SJSA1 (cell line): ENCODE measurements around the gene TAS1R1. TPM values are rescaled to one million over a fixed set of nuclear protein-coding genes. Genes with fewer than 3 reads are reported as not detected.

Experiments used
- DNase-seq, 2 experiments: peaks; one replicate each; pipeline ENCODE4 v3.0.0-alpha.2; 2015 to 2020; ENCODE audit warnings: low spot score in 2 of 2, low read depth in 1 of 2
- H3K27ac ChIP-seq: fragments of 250-450 bp; sonication (Bioruptor Pico); 2 replicates; pipeline ENCODE4 v1.5.1; 2020; ENCODE audit warnings: mild to moderate bottlenecking, moderate library complexity
- H3K27me3 ChIP-seq: fragments of 250-450 bp; sonication (Bioruptor Pico); replicated peaks from 2 replicates; pipeline ENCODE4 v1.5.1; 2020; ENCODE audit warnings: mild to moderate bottlenecking, moderate library complexity
- H3K36me3 ChIP-seq: fragments of 250-450 bp; sonication (Bioruptor Pico); 2 replicates; pipeline ENCODE4 v1.5.1; 2020; ENCODE audit warnings: mild to moderate bottlenecking
- H3K4me1 ChIP-seq: fragments of 250-450 bp; sonication (Bioruptor Pico); replicated peaks from 2 replicates; pipeline ENCODE4 v1.6.1; 2021; ENCODE audit warnings: mild to moderate bottlenecking
- H3K4me3 ChIP-seq: fragments of 250-450 bp; sonication (Bioruptor Pico); 2 replicates; pipeline ENCODE4 v1.5.1; 2020; ENCODE audit warnings: mild to moderate bottlenecking
- H3K9me3 ChIP-seq: fragments of 250-450 bp; sonication (Bioruptor Pico); replicated peaks from 2 replicates; pipeline ENCODE4 v1.5.1; 2020; ENCODE audit warnings: mild to moderate bottlenecking
- total RNA-seq: library from RNA; depleted of rRNA; stranded (reverse); fragments of >200 nt; shearing (Covaris generic); gene quantifications from 2 replicates; pipeline ENCODE4 v1.2.3, GENCODE V29; 2014

The TAS1R1 gene
- total RNA-seq, 1 experiment from 2014 or later = not detected

DNA sequence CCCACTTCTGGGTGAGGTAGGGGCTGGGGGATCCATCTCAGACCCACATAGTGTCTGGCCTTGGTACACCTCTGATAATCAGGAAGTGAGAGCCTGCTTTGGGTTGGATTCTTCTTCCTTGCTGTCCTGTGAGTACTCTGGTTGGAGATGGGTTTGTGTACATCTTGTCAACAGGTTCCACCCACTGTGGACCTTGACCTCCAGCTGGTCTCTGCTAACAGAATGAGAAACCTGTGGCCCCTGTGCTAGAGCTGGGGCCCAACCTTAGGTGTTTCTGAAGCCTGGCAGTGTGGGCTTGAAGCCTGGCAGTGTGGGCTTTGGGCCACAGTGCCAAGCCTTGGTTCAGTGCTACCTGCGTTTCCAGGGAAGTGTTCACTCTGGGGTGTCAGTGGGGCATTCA is 27.3 kb downstream of the TAS1R1 start:
- peaks cover 22% of the 10 kb centered on the region for H3K36me3 ChIP-seq

DNA sequence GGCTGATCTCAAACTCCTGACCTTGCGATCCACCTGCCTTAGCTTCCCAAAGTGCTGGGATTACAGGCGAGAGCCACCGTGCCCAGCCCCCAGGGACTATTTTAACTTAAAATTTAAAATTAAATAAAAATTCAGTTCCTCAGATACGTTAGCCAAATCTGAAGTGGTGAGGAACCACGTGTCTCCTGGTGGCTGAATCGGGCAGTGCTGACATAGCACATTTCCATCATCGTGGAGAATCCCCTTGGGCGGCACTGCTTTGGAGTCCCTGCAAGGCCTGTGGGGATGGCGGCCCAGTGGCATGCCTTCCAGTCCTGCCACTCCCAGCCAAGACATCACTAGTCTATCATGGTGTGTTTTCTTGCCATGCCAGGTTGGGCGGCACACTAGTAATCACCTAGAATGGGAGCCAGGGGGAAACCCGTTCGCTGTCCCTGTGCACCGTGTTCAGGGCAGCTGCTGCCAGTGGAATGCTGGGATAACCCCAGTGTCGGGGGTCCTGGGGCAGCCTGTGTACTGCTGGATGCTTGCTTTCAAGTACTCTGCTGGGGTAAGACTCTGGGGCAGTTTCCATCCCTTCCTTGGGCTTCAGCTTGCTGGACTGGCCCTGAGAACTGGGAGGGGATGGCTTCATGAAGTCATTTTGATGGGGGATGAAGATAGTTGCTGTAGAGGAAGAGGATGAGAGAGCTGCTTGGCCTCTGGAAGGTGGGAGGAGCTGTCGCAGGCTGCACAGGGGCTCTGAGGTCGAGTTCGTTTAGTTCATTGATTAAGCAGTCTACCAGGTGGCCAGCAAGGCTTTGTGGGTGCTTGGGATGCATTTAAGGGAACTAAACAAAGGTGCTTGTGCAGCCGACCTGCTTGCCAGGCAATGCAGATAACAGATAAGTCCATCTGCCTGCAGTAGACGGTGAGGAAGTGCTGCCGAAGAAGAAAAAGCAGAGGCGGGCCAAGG is 29.3 kb downstream of the TAS1R1 start:
- no peak for DNase-seq
- peaks cover 18% of the 10 kb centered on the region for H3K4me1 ChIP-seq
- peaks cover 43% of the 10 kb centered on the region for H3K36me3 ChIP-seq
- H3K27ac ChIP-seq = no peak overlapping the region
- no peaks in the 10 kb centered on the region for H3K9me3 ChIP-seq
- H3K4me3 ChIP-seq = no peak overlapping the region
- H3K27me3 ChIP-seq = no peaks in the 10 kb centered on the region

More for the DNA sequence above, 27.3 kb downstream of the TAS1R1 start:
- no peak for DNase-seq
- no peaks in the 10 kb centered on the region for H3K9me3 ChIP-seq
- no peaks in the 10 kb centered on the region for H3K27me3 ChIP-seq
- H3K4me3 ChIP-seq = no peak overlapping the region
- H3K27ac ChIP-seq = no peak overlapping the region
- peaks cover 22% of the 10 kb centered on the region for H3K4me1 ChIP-seq

DNA sequence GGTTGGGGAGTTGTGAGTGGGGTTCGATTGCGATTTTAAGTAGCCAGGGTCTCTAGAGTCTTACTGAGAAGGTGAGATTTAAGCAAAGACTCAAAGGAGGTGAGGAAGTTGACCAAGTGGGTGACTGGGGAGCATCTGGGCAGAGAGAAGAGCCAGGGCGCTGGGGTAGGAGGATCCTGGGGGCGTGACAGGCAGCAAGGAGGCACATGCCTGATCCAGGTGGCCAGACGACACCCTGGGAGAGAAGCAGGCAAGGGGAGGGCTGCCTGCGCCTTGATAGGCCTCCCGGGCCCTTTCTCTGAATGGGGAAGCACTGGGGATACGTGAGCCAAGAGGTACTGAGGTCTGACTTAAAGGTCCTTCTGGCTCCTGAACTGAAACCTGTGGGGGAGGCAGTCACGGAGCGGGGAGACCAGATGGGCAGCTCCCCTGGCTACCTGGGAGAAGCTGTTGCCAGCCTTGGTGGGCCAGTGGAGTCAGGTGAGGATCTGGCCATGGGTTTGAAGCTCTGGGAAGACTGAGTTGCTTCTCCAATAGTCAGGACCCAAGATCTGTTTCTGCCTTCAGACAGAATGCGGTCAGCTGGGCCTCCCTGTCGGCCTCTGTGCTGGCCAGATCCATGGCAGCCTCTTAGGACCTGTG is 30.1 kb downstream of the TAS1R1 start:
- Histone ChIP-seq H3K4me1 (peaks cover 16% of the 10 kb centered on the region), H3K27ac (no peak overlapping the region), H3K4me3 (no peak overlapping the region), H3K36me3 (peaks cover 48% of the 10 kb centered on the region), H3K9me3 (no peaks in the 10 kb centered on the region), H3K27me3 (no peaks in the 10 kb centered on the region)
- DNase-seq = no peak

DNA sequence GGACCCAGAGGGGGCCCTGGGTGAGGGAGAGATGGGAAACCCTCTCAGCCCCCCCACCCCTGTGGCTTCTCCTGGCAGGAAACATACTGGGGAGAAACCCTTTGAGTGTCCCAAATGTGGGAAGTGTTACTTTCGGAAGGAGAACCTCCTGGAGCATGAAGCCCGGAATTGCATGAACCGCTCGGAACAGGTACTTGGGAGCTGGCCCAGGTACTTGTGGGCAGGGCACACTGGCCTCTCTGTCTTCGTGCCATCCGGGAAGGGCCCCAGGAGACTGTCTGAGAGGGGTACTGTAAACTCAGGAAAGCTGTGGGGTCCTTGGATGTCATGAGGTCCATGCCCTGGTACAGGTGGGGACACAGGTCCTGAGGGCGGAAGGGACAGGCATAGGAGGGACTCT is 30.7 kb downstream of the TAS1R1 start:
- Histone ChIP-seq H3K9me3 (no peaks in the 10 kb centered on the region), H3K36me3 (peaks cover 55% of the 10 kb centered on the region), H3K4me3 (no peak overlapping the region), H3K27ac (no peak overlapping the region), H3K27me3 (no peaks in the 10 kb centered on the region), H3K4me1 (peaks cover 11% of the 10 kb centered on the region)
- no peak for DNase-seq

DNA sequence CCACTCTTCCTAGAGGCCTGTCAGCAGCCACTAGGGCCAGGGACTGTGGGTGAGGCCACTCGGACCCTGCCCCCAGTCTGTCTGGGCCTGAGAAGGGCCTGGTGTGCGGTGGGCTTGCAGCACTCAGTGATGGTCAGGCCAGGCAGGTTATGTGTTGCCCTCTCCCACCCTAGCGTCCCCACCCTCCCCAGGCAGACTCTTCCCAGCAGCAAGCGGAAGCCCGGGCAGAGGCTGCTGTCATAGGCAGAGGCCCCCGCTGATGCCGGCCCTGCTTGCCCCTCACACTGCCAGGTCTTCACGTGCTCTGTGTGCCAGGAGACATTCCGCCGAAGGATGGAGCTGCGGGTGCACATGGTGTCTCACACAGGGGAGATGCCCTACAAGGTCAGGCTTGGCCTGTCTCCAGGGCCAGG is 31.3 kb downstream of the TAS1R1 start:
- H3K27me3 ChIP-seq = no peaks in the 10 kb centered on the region
- H3K4me1 ChIP-seq = peaks cover 7% of the 10 kb centered on the region; the same call in 1 of the 2 replicates
- no peak overlapping the region for H3K4me3 ChIP-seq
- no peak overlapping the region for H3K27ac ChIP-seq
- H3K36me3 ChIP-seq = peaks cover 60% of the 10 kb centered on the region
- H3K9me3 ChIP-seq = no peaks in the 10 kb centered on the region
- no peak for DNase-seq

DNA sequence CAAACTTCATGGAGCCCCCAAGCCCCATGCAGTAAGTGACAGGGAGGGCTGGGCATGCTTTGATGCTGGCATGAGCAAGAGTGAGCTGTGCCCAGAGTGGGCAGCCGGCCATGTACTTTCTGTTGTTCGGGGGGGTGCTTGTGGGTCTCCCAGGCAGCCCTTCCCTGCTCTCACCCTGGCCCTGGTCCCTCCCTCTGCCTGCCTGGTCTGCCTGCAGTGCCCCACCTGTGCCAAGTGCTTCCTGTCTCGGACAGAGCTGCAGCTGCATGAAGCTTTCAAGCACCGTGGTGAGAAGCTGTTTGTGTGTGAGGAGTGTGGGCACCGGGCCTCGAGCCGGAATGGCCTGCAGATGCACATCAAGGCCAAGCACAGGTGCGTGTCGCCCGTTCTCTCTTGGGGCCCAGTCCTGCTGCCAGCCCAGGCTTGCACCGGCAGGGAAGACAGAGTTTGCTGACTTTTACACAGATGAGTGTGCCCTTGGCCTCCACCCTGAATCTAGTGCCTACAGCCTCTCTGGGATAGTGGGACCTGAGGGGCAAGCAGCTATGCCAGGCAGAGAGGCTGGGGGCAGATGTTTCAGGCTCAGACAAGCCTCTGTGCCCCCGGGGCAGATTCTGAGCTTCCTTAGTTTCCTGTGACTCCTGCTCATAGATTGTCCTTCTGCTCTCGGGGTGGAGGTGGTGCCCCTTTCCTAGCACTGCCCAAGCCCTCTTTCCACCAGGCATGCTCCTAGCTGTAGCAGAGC is 32.3 kb downstream of the TAS1R1 start:
- DNase-seq = no peak
- no peak overlapping the region for H3K27ac ChIP-seq

DNA sequence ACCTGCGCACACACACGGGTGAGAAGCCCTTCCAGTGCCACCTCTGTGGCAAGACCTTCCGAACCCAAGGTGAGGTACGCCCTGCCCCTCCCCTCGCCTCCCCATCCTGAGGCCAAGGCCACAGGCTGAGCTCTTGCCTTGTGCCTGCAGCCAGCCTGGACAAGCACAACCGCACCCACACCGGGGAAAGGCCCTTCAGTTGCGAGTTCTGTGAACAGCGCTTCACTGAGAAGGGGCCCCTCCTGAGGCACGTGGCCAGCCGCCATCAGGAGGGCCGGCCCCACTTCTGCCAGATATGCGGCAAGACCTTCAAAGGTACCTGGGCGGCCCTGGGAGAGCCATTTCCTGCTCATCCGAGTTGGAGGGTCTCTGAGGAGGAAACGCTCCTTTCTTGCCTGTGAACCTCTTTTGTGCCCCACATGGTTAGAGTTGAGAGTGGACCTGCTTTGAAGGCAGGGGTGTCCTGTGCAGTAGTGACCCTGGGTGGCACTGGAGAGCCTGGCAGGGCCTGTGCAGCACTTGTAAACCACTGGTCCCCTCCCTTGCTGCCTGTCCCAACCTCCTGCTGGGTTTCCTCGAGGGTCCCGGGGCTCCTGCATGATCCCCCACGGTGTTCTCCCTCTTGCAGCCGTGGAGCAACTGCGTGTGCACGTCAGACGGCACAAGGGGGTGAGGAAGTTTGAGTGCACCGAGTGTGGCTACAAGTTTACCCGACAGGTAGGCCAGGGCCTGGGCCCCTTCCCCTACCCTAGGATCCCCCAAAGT is 33.2 kb downstream of the TAS1R1 start:
- Histone ChIP-seq H3K4me3 (no peak overlapping the region), H3K27me3 (no peaks in the 10 kb centered on the region), H3K27ac (no peak overlapping the region), H3K9me3 (no peaks in the 10 kb centered on the region), H3K36me3 (peaks cover 71% of the 10 kb centered on the region), H3K4me1 (no peaks in the 10 kb centered on the region)
- no peak for DNase-seq

More for the DNA sequence above, 32.3 kb downstream of the TAS1R1 start:
- Histone ChIP-seq H3K4me1 (no peaks in the 10 kb centered on the region), H3K27me3 (no peaks in the 10 kb centered on the region), H3K4me3 (no peak overlapping the region), H3K9me3 (no peaks in the 10 kb centered on the region), H3K36me3 (peaks cover 62% of the 10 kb centered on the region)

DNA sequence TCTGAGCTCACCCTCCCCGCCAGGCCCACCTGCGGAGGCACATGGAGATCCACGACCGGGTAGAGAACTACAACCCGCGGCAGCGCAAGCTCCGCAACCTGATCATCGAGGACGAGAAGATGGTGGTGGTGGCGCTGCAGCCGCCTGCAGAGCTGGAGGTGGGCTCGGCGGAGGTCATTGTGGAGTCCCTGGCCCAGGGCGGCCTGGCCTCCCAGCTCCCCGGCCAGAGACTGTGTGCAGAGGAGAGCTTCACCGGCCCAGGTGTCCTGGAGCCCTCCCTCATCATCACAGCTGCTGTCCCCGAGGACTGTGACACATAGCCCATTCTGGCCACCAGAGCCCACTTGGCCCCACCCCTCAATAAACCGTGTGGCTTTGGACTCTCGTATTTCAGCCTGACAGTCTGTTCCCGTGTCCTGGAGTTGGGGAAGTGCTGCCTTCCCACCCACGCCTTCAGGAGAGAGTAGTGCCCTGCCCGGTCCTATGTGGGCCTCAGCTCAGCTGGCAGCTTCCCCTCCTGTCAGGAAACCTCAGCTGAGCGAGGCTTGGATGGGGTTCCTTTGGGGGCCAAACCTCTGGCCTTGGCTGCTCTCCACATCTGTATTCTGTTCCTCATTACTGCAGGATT is 33.9 kb downstream of the TAS1R1 start:
- Histone ChIP-seq H3K9me3 (no peaks in the 10 kb centered on the region), H3K27ac (no peak overlapping the region), H3K36me3 (peaks cover 76% of the 10 kb centered on the region), H3K4me1 (no peaks in the 10 kb centered on the region), H3K4me3 (no peak overlapping the region), H3K27me3 (no peaks in the 10 kb centered on the region)
- no peak for DNase-seq

DNA sequence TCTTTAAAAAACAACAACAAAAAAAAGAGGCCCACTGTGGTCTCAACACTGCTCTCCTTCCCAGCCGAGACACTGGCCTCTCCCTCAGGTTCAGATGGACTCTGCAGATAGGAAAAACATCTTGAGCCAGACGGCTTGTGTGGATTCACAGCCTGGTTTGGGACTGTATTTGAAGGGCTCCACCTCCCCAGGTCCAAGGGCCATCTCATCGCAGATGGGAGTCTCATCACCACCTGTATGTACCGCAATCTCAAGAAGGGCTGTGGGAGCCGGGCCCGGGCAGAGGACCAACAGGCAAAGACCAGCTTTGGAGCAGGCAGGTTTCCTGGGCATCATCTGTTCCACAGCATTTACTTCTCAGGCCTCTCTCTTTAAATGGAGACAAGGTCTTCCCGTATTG is 34.9 kb downstream of the TAS1R1 start:
- Histone ChIP-seq H3K36me3 (peaks cover 82% of the 10 kb centered on the region), H3K4me1 (no peaks in the 10 kb centered on the region), H3K27me3 (no peaks in the 10 kb centered on the region), H3K4me3 (no peak overlapping the region), H3K27ac (no peak overlapping the region), H3K9me3 (no peaks in the 10 kb centered on the region)
- no peak for DNase-seq

DNA sequence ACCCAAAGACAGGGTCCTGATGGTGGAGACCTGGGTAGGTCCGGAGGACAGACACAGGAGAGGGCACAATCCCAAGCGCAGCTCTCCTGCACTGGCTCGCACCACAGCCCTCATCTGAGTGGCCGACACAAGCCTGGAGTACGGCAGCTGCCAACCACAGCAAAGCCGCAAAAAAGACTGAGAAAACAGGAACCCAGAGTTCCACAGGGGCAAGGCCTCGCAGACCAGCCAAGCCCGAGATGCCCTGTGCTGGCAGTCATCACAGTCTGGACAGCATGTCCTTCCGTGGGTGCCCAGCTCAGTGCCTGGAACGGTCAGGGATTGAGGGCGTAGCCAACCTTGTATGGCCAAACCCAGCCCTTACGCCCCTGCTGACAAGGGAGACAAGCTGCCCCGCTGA is 36.1 kb downstream of the TAS1R1 start:
- no peaks in the 10 kb centered on the region for H3K27me3 ChIP-seq
- H3K4me1 ChIP-seq = no peaks in the 10 kb centered on the region
- no peak overlapping the region for H3K4me3 ChIP-seq
- H3K36me3 ChIP-seq = peaks cover 93% of the 10 kb centered on the region
- H3K27ac ChIP-seq = no peak overlapping the region
- H3K9me3 ChIP-seq = no peaks in the 10 kb centered on the region
- no peak for DNase-seq

DNA sequence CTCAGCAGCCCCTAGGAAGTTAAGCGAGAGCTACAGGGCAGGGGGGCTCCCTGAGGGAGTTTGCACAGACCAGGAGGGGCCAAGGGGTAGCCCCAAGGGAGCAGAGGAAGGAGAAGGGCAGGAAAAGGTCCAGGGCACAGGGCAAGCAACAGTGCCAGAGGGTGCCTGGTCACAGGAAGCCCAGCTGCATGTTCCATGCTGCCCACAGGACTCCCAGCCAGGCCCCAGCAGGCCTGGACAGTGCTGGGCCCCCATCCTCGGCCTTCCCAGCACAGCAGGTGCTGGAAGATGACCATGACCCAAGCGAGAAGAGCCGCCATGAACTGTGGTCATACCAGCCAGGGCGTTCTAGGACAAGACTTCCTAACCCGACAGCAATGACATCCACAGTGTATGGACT is 36.5 kb downstream of the TAS1R1 start:
- DNase-seq = no peak
- Histone ChIP-seq H3K4me3 (no peak overlapping the region), H3K27ac (no peak overlapping the region), H3K4me1 (no peaks in the 10 kb centered on the region), H3K27me3 (no peaks in the 10 kb centered on the region), H3K9me3 (no peaks in the 10 kb centered on the region), H3K36me3 (peaks cover 97% of the 10 kb centered on the region)

DNA sequence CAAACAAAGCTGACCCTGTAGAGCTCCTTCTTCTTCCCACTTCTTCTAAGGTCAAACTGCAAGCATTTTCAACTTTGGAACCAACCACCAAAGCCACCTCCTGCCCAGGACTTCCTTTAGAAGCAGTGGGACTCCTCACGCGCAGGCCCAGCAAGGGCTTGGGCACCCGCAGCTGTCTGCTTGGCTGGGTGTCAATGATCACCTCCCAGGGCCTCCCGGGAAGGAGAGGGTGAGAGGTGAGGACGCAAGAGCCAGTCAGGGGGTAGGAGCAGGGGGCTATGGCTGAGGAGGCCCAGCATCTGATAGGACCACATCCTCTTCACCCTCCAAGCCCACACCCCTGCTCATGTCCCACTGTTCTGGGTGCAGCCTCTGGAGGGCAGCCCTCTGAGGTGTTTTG is 37.3 kb downstream of the TAS1R1 start:
- Histone ChIP-seq H3K4me1 (no peaks in the 10 kb centered on the region), H3K27ac (no peak overlapping the region), H3K36me3 (peaks cover 97% of the 10 kb centered on the region), H3K27me3 (no peaks in the 10 kb centered on the region), H3K4me3 (no peak overlapping the region), H3K9me3 (no peaks in the 10 kb centered on the region)
- no peak for DNase-seq
